ENCODE results near the gene BRD7.

DNA sequence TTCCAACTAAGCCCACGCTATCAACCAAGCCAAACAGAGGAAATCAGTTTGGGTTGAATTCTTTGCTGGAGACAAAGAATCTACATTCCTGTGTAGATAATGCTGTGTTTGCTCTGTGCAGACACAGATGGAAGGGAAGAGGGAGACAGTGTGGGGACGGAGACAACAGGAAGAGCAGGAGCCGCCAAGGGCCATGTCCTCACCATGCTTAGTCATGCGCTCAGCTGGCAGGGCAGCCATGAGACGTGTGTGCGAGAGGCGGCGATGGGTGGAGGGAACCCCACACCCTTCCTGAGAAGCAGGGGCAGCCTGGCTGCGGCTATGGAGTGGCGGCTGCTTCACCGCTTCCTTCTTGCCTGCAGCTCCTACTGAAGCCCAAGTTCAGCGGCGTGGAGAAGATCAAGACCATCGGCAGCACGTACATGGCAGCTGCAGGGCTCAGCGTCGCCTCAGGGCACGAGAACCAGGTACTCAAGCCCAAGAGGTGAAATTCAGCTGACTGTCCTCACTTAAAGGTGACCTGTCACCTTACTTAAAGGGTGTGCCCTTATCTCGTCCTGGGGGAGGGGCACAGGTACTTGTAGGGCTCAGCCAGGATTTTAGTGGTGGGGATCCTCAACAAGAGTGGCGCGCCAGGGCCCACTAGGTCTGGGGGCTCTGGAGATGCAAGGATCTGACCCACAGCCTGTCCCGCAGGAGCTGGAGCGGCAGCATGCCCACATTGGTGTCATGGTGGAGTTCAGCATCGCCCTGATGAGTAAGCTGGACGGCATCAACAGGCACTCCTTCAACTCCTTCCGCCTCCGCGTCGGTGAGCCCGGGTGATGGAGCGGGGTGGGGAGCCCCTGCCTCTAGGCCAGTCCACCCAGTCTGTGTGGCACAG is 55.0 kb downstream of the BRD7 start:
- TF ChIP-seq, protein P1, sequence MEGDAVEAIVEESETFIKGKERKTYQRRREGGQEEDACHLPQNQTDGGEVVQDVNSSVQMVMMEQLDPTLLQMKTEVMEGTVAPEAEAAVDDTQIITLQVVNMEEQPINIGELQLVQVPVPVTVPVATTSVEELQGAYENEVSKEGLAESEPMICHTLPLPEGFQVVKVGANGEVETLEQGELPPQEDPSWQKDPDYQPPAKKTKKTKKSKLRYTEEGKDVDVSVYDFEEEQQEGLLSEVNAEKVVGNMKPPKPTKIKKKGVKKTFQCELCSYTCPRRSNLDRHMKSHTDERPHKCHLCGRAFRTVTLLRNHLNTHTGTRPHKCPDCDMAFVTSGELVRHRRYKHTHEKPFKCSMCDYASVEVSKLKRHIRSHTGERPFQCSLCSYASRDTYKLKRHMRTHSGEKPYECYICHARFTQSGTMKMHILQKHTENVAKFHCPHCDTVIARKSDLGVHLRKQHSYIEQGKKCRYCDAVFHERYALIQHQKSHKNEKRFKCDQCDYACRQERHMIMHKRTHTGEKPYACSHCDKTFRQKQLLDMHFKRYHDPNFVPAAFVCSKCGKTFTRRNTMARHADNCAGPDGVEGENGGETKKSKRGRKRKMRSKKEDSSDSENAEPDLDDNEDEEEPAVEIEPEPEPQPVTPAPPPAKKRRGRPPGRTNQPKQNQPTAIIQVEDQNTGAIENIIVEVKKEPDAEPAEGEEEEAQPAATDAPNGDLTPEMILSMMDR (IDR thresholded peaks at IDR 0.05), result no peak
- no peak for TF ChIP-seq POLR2A (IDR thresholded peaks at IDR 0.05)

Measured in right lobe of liver (tissue), 4 donors.